ENCODE results near the gene GNAL.

DNA sequence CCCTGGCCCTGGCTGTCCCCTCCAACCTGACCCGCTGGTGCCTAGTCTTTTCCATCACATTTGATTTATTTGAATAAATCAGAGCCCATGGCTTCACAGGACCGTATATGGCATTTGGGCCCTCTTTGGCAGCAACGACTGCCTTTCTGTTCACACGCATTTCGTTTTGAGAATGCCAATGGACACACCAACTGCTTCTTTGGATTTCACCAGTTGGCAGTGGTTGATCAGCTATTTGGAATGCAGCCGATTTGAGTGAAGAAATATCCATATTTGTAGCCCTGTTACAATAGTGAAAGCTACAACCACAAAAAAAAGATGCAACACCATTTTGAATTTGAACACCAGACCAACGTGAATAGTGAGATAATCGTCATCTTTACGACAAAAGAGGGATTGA lies 56.5 kb downstream of the GNAL start:
- TF ChIP-seq POLR2A (IDR thresholded peaks at IDR 0.05): no peak
- TF ChIP-seq, protein P1, sequence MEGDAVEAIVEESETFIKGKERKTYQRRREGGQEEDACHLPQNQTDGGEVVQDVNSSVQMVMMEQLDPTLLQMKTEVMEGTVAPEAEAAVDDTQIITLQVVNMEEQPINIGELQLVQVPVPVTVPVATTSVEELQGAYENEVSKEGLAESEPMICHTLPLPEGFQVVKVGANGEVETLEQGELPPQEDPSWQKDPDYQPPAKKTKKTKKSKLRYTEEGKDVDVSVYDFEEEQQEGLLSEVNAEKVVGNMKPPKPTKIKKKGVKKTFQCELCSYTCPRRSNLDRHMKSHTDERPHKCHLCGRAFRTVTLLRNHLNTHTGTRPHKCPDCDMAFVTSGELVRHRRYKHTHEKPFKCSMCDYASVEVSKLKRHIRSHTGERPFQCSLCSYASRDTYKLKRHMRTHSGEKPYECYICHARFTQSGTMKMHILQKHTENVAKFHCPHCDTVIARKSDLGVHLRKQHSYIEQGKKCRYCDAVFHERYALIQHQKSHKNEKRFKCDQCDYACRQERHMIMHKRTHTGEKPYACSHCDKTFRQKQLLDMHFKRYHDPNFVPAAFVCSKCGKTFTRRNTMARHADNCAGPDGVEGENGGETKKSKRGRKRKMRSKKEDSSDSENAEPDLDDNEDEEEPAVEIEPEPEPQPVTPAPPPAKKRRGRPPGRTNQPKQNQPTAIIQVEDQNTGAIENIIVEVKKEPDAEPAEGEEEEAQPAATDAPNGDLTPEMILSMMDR (IDR thresholded peaks at IDR 0.05): no peak

Data from testis (tissue), 2 donors.